Kidney (tissue), 14 donors: ENCODE data around the gene ZNF823. TPM values are rescaled to one million over a fixed set of nuclear protein-coding genes. Genes with fewer than 3 reads are reported as not detected.

Source experiments
- DNase-seq, 5 donors: peaks; one replicate each; pipeline ENCODE4 v3.0.0-alpha.2; 2013 to 2020
- FAIRE-seq: peaks from 2 replicates; lab custom pipeline; 2012; peaks lifted over from hg19 to GRCh38; lab: Jason Lieb, UNC
- H3K27ac ChIP-seq, 2 donors: one replicate each; pipeline ENCODE4 v1.7.0; 2013; ENCODE audit warnings: low read depth in 2 of 2, low read length in 2 of 2, inconsistent platforms in 1 of 2
- H3K27me3 ChIP-seq: one replicate; pipeline ENCODE4 v1.7.1; 2013; ENCODE audit warnings: low read length, inconsistent platforms; ENCODE audit not compliant: control insufficient read depth, insufficient read depth
- H3K36me3 ChIP-seq, 3 donors: one replicate each; pipeline versions ENCODE4 v1.7.0 to v1.7.1; 2013; ENCODE audit warnings: low read length in 3 of 3, control low read depth in 1 of 3, inconsistent platforms in 1 of 3; ENCODE audit not compliant: insufficient read depth in 3 of 3, control insufficient read depth in 2 of 3
- H3K4me1 ChIP-seq, 3 donors: one replicate each; pipeline versions ENCODE4 v1.7.0 to v1.7.1; 2013; ENCODE audit warnings: low read length in 3 of 3, inconsistent platforms in 1 of 3, low read depth in 1 of 3; ENCODE audit not compliant: control insufficient read depth in 2 of 3, insufficient read depth in 2 of 3
- H3K4me3 ChIP-seq, 3 donors: one replicate each; pipeline versions ENCODE4 v1.7.0 to v1.8.1; 2013; ENCODE audit warnings: low read length in 3 of 3, control low read depth in 1 of 3, inconsistent platforms in 1 of 3
- H3K9ac ChIP-seq, 3 donors: one replicate each; pipeline versions ENCODE4 v1.7.0 to v1.7.1; 2013; ENCODE audit warnings: low read length in 3 of 3, control low read depth in 1 of 3, inconsistent platforms in 1 of 3
- H3K9me3 ChIP-seq, 3 donors: one replicate each; pipeline versions ENCODE4 v1.7.0 to v1.7.1; 2013; ENCODE audit warnings: low read length in 3 of 3, control low read depth in 1 of 3, inconsistent platforms in 1 of 3; ENCODE audit not compliant: control insufficient read depth in 2 of 3, insufficient read depth in 1 of 3
- CTCF ChIP-seq: IDR thresholded peaks from 3 replicates; pipeline ENCODE4 v1.5.1; 2012; ENCODE audit warnings: mild to moderate bottlenecking, moderate library complexity, borderline replicate concordance; ENCODE audit not compliant: insufficient read depth; ENCODE audit errors: extremely low read depth
- intact Hi-C: fragments of 100-400 bp; cut with DNase I; formaldehyde crosslinking; loops from one replicate; pipeline ENCODE4 v1.11.1; 2022
- polyA plus RNA-seq: library from polyadenylated mRNA; stranded (reverse); fragments of 350-450 nt; fragmentation: Illumina TruSeq; extraction: RNeasy Lipid Tissue Mini Kit (QIAGEN cat#74804); gene quantifications from one replicate; pipeline ENCODE4 v1.2.3, GENCODE V29; 2014; ENCODE audit warnings: low read depth, low replicate concordance; ENCODE audit not compliant: insufficient read depth
- total RNA-seq: library from RNA; stranded (reverse); fragmentation: NEBNext Ultra II Directional; extraction: Animal tissue kit (Norgen Biotek cat#: 25700); gene quantifications from one replicate; pipeline ENCODE4 v1.2.1, GENCODE V29; 2021
- donor health status: control.
- donor health status: control.
- donor health status: control.
- donor health status: control.
- donor health status: control.
- donor health status: DM: yes; HTN: yes; CAD: no.
- donor health status: Normal renal cell carcinoma (clear cell type).

ZNF823 gene
- total and polyA plus RNA-seq, 2 donors from 2014 or later, result 5.6 to 12.5 TPM

GRCh38 chr19:11754663-11755062, 15.9 kb upstream of the ZNF823 start:
- no peak for DNase-seq
- intact Hi-C loops, result no loop called here

GRCh38 chr19:11752244-11752736, 13.5 kb upstream of the ZNF823 start:
- no peaks in the 10 kb centered on the region for H3K36me3 ChIP-seq
- no peak overlapping the region for H3K4me3 ChIP-seq
- no peak overlapping the region for H3K9ac ChIP-seq
- peaks cover 0 to 6% (median 5%) of the 10 kb centered on the region in 3 donors for H3K9me3 ChIP-seq
- no peaks in the 10 kb centered on the region for H3K27me3 ChIP-seq
- no peak overlapping the region for H3K27ac ChIP-seq
- intact Hi-C loops, result no loop called here
- TF ChIP-seq CTCF, result no peak
- DNase-seq (no peak), FAIRE-seq (no peak)
- no peaks in the 10 kb centered on the region for H3K4me1 ChIP-seq

More at GRCh38 chr19:11754663-11755062, 15.9 kb upstream of the ZNF823 start:
- Histone ChIP-seq H3K9ac (no peak overlapping the region), H3K4me1 (no peaks in the 10 kb centered on the region), H3K27ac (no peak overlapping the region), H3K4me3 (no peak overlapping the region), H3K9me3 (peaks cover 0 to 5% (median 5%) of the 10 kb centered on the region in 3 donors), H3K27me3 (no peaks in the 10 kb centered on the region), H3K36me3 (no peaks in the 10 kb centered on the region)
- TF ChIP-seq CTCF, result no peak
- FAIRE-seq, result no peak

GRCh38 chr19:11749751-11750150, 11.0 kb upstream of the ZNF823 start:
- DNase-seq, result no peak
- intact Hi-C loops, result no loop called here
- Histone ChIP-seq H3K27me3 (no peaks in the 10 kb centered on the region), H3K4me3 (no peak overlapping the region), H3K36me3 (no peaks in the 10 kb centered on the region), H3K27ac (no peak overlapping the region), H3K4me1 (no peaks in the 10 kb centered on the region), H3K9me3 (peaks cover 0 to 5% (median 2%) of the 10 kb centered on the region in 3 donors), H3K9ac (no peak overlapping the region)
- TF ChIP-seq CTCF, result no peak
- FAIRE-seq, result no peak

- Histone ChIP-seq H3K4me1 (no peaks in the 10 kb centered on the region), H3K4me3 (no peak overlapping the region), H3K9me3 (peaks cover 0 to 5% (median 2%) of the 10 kb centered on the region in 3 donors), H3K9ac (no peak overlapping the region), H3K27ac (no peak overlapping the region), H3K36me3 (no peaks in the 10 kb centered on the region), H3K27me3 (no peaks in the 10 kb centered on the region)
- DNase-seq (no peak), FAIRE-seq (no peak)
- TF ChIP-seq CTCF, result no peak
- intact Hi-C loops, result no loop called here
Measured at GRCh38 chr19:11747277-11747676, 8.5 kb upstream of the ZNF823 start.
